MM.1S (cell line): ENCODE results near the gene MTREX.

ENCODE experiments used
- DNase-seq: peaks from one replicate; pipeline ENCODE4 v3.0.0-alpha.2; 2015
- H2AFZ ChIP-seq: fragments of 300-600 bp; sonication (generic); 2 replicates; pipeline ENCODE4 v1.6.0; 2016; ENCODE audit warnings: antibody characterized with exemption, low read length
- H3F3A ChIP-seq: fragments of 300-600 bp; sonication (generic); 2 replicates; pipeline ENCODE4 v1.6.1; 2016; ENCODE audit warnings: mild to moderate bottlenecking, antibody characterized with exemption, low read length, moderate library complexity, mixed read lengths; ENCODE audit not compliant: insufficient read depth
- H3K27ac ChIP-seq: fragments of 300-600 bp; sonication (generic); 2 replicates; pipeline ENCODE4 v1.5.1; 2016; ENCODE audit warnings: mild to moderate bottlenecking, low read length
- H3K27me3 ChIP-seq: fragments of 300-600 bp; sonication (generic); replicated peaks from 2 replicates; pipeline ENCODE4 v1.6.0; 2016; ENCODE audit warnings: low read length; ENCODE audit not compliant: insufficient read depth
- H3K36me3 ChIP-seq: fragments of 300-600 bp; sonication (generic); replicated peaks from 2 replicates; pipeline ENCODE4 v1.6.1; 2016; ENCODE audit warnings: mild to moderate bottlenecking, low read length, mixed read lengths; ENCODE audit not compliant: insufficient read depth
- H3K4me1 ChIP-seq: fragments of 300-600 bp; sonication (generic); 2 replicates; pipeline ENCODE4 v1.6.1; 2016; ENCODE audit warnings: low read length, mixed read lengths
- H3K4me2 ChIP-seq: fragments of 300-600 bp; sonication (generic); 2 replicates; pipeline ENCODE4 v1.6.0; 2016; ENCODE audit warnings: low read depth, low read length
- H3K4me3 ChIP-seq: fragments of 300-600 bp; sonication (generic); 2 replicates; pipeline ENCODE4 v1.5.1; 2016; ENCODE audit warnings: low read length, mixed read lengths
- H3K79me2 ChIP-seq: fragments of 300-600 bp; sonication (generic); 2 replicates; pipeline ENCODE4 v1.6.1; 2016; ENCODE audit warnings: mixed run types, low read length, mixed read lengths
- H3K9ac ChIP-seq: fragments of 300-600 bp; sonication (generic); 2 replicates; pipeline ENCODE4 v1.6.1; 2016; ENCODE audit warnings: low read length, mixed read lengths
- H3K9me2 ChIP-seq: fragments of 300-600 bp; sonication (generic); replicated peaks from 2 replicates; pipeline ENCODE4 v1.6.1; 2016; ENCODE audit warnings: mild to moderate bottlenecking, low read length, mixed read lengths; ENCODE audit not compliant: insufficient read depth
- H3K9me3 ChIP-seq: fragments of 300-600 bp; sonication (generic); replicated peaks from 2 replicates; pipeline ENCODE4 v1.6.1; 2016; ENCODE audit warnings: mild to moderate bottlenecking, low read length, mixed read lengths; ENCODE audit not compliant: insufficient read depth
- H4K20me1 ChIP-seq: fragments of 300-600 bp; sonication (generic); 2 replicates; pipeline ENCODE4 v1.6.1; 2016; ENCODE audit warnings: mild to moderate bottlenecking, low read length, moderate library complexity, mixed read lengths; ENCODE audit not compliant: insufficient read depth
- CTCF ChIP-seq: fragments of 300-600 bp; sonication (generic); IDR thresholded peaks from 2 replicates; pipeline ENCODE4 v1.5.1; 2016; ENCODE audit warnings: antibody characterized with exemption, low read length, mixed read lengths
- EZH2 ChIP-seq: fragments of 300-600 bp; sonication (generic); optimal IDR thresholded peaks from 2 replicates; pipeline ENCODE3; 2017; ENCODE audit warnings: low read depth, mild to moderate bottlenecking, antibody characterized with exemption, low read length, mixed read lengths
- EZH2phosphoT487 ChIP-seq: fragments of 300-600 bp; sonication (generic); IDR thresholded peaks from 2 replicates; pipeline ENCODE4 v1.6.1; 2018; ENCODE audit warnings: antibody characterized with exemption, low read length

MTREX gene

GRCh38 chr5:55387865-55388264 is 80.1 kb downstream of the MTREX start:
- H3K4me2 ChIP-seq = no peak overlapping the region
- no peaks in the 10 kb centered on the region for H3K9me3 ChIP-seq
- H3K4me1 ChIP-seq = 0 out of 2 replicates have a peak, but pooled peaks cover 6% of the 10 kb centered on the region
- H3K27me3 ChIP-seq = no peaks in the 10 kb centered on the region
- TF ChIP-seq CTCF (no peak), EZH2 (no peak), EZH2phosphoT487 (no peak)
- H3K79me2 ChIP-seq = peaks cover 15% of the 10 kb centered on the region; the same call in 1 of the 2 replicates
- no peaks in the 10 kb centered on the region for H4K20me1 ChIP-seq
- H3K4me3 ChIP-seq = no peak overlapping the region
- no peak overlapping the region for H2AFZ ChIP-seq
- no peak overlapping the region for H3K27ac ChIP-seq
- no peak for DNase-seq
- H3K9me2 ChIP-seq = no peaks in the 10 kb centered on the region
- H3K36me3 ChIP-seq = peaks cover 8% of the 10 kb centered on the region; the same call in 1 of the 2 replicates
- H3K9ac ChIP-seq = no peak overlapping the region
- no peaks in the 10 kb centered on the region for H3F3A ChIP-seq

- Histone ChIP-seq H2AFZ (no peak overlapping the region), H3K4me3 (no peak overlapping the region), H3K36me3 (0 out of 2 replicates have a peak, but pooled peaks cover 8% of the 10 kb centered on the region), H3K9me3 (no peaks in the 10 kb centered on the region), H3K9ac (no peak overlapping the region), H3K79me2 (no peaks in the 10 kb centered on the region), H3K9me2 (no peaks in the 10 kb centered on the region), H3F3A (no peaks in the 10 kb centered on the region), H3K27ac (no peak overlapping the region), H3K4me1 (no peaks in the 10 kb centered on the region), H3K4me2 (no peak overlapping the region), H4K20me1 (no peaks in the 10 kb centered on the region), H3K27me3 (no peaks in the 10 kb centered on the region)
- no peak for TF ChIP-seq EZH2
- TF ChIP-seq EZH2phosphoT487 = no peak
- TF ChIP-seq CTCF = no peak
- no peak for DNase-seq
These were observed 83.9 kb downstream of the MTREX start for GRCh38 chr5:55391707-55392106.

- Histone ChIP-seq H3K9ac (no peak overlapping the region), H4K20me1 (no peaks in the 10 kb centered on the region), H3F3A (no peaks in the 10 kb centered on the region), H3K9me2 (no peaks in the 10 kb centered on the region), H2AFZ (no peak overlapping the region), H3K4me1 (no peaks in the 10 kb centered on the region), H3K27ac (no peak overlapping the region), H3K4me2 (no peak overlapping the region), H3K9me3 (no peaks in the 10 kb centered on the region), H3K36me3 (0 out of 2 replicates have a peak, but pooled peaks cover 7% of the 10 kb centered on the region), H3K79me2 (no peaks in the 10 kb centered on the region), H3K4me3 (no peak overlapping the region), H3K27me3 (no peaks in the 10 kb centered on the region)
- DNase-seq = no peak
- TF ChIP-seq EZH2phosphoT487 = no peak
- TF ChIP-seq CTCF = no peak
These were observed 84.9 kb downstream of the MTREX start for GRCh38 chr5:55392669-55393068.
